GM18498 (cell line): ENCODE data around the gene TLCD3A.
A peak's percentile ranks its signal among the peaks of the same experiment; 100 is the strongest.

Experiments
- ATAC-seq: cut with Tn5 transposase; IDR thresholded peaks from one replicate; pipeline ENCODE4 v1.9.1; 2021; ENCODE audit warnings: mild to moderate bottlenecking, moderate library complexity; ENCODE audit not compliant: unreplicated experiment

TLCD3A gene

GRCh38 chr17:705863-706262 lies 26.5 kb upstream of the TLCD3A start:
- ATAC-seq = no peak

DNA sequence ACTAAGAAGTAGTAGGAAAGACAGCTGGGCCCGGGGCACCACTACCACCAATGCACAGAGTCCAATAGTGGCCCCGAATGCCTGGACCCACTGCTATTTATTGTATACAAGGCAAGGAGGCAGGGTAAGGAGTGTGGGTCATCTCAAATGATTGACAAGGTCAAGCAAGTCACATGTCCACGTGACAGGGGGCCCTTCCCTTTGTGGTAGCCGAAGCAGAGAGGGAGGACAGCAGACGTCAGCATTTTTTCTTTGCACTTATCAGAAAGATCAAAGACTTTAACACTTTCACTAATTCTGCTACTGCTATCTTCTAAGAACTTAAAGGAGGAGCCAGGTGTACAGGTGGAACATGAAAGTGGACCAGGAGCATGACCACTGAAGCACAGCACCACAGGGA lies 24.3 kb upstream of the TLCD3A start:
- no peak for ATAC-seq

DNA sequence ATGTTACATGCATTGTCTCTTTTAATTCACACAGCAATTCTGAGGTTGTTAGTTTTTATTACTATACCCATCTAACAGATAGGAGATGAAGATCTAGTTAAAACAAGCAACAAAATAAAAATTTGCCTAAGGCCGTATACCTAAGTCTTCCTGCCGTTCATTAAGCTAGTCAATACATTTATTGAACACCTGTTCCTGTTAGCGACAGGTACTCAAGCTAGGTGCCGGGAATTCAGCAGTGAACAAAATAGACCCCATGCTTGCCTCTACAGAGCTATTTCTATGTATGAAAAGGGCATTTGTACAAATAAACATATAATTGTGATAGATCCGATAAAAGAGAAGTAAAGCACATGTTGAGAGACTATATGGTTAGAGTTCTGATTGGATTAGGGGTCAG lies 14.3 kb upstream of the TLCD3A start:
- ATAC-seq = no peak

GRCh38 chr17:720706-721539 lies 11.5 kb upstream of the TLCD3A start:
- no peak for ATAC-seq

DNA sequence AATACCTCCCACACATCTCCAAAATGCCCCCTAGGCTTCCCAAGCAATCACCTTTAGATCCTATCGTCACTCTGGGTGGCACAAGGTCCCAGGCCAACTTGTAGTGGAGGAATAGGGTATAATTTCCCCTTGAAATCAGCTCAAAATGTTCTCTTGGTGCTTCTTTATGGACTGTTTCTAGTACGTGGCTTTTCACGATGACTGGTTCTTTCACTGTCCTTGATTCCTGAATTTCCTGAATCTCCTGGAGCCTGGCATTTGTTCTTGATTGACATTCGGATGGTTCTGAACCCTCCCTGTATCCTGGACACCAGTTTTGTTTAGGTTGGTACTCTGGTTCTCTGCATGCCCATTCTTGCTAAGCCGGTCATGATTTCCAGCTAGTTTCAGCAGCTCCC lies 10.9 kb upstream of the TLCD3A start:
- ATAC-seq = no peak

GRCh38 chr17:725084-725483 lies 7.3 kb upstream of the TLCD3A start:
- ATAC-seq = no peak

DNA sequence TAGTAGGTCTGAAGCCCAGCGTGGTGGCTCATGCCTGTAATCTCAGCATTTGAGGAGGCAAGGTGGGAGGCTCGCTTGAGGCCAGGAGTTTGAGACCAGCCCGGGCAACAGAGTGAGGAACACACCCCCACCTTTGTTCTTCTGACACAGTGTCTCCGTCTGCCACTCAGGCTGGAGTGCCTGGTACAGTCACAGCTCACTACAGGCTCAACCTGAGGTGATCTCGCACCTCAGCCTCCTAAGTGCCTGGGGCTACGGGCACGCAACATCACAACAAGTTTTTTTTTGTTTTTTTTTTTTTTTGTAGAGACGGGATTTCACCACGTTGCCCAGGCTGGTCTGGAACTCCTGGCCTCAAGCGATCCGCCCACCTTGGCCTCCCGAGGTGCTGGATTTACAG lies 6.7 kb upstream of the TLCD3A start:
- ATAC-seq = no peak

DNA sequence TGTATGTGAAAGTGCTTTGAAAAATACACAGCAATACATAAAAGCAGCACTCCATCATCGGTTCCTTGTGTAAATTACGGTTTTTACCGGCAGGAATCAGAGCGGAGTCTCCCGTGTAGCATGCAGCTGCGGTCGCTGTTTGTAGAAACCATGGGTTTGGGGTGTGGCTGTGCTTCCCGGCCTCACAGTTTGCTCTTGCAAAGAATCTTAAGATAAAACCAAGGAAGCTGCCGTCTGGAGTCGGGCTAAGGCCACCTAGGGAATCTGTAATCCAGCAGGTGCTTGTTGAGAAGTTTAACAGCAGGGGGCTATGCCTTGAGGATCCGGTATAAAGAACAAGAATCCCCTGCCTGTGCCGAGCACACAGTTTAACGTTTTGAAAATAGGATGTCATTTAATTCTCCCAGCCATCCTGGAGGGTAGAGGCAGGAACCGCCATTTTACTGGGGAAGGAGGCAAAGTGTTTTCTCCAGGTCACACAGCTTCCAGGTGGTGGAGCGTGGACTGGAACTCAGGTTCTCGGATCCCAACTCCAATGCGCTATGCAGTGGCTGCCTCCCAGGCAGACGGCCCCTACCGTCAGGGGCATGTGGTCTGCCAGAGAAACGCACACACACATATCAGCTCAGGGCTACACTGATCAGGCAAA lies 6.0 kb upstream of the TLCD3A start:
- ATAC-seq = no peak

- no peak for ATAC-seq
Measured at GRCh38 chr17:728911-729310, 3.5 kb upstream of the TLCD3A start.

DNA sequence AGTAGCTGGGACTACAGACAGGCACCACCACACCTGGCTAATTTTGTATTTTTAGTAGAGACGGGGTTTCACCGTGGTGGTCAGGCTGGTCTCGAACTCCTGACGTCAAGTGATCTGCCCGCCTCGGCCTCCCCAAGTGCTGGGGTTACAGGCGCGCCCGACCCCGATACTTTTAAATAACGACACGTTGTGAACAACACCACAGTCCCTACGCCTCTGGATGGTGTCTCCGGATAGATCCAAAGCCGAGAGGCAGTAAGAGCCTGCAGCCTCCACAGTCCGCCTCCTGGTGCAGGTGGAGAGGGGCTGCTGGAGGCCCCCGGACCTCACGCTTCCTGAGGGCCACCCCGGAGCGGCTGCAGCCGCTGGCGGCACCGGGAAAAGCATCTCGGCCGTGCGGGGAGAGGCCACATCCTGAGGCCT lies 741 bp upstream of the TLCD3A start:
- peak; percentile 17 for ATAC-seq

DNA sequence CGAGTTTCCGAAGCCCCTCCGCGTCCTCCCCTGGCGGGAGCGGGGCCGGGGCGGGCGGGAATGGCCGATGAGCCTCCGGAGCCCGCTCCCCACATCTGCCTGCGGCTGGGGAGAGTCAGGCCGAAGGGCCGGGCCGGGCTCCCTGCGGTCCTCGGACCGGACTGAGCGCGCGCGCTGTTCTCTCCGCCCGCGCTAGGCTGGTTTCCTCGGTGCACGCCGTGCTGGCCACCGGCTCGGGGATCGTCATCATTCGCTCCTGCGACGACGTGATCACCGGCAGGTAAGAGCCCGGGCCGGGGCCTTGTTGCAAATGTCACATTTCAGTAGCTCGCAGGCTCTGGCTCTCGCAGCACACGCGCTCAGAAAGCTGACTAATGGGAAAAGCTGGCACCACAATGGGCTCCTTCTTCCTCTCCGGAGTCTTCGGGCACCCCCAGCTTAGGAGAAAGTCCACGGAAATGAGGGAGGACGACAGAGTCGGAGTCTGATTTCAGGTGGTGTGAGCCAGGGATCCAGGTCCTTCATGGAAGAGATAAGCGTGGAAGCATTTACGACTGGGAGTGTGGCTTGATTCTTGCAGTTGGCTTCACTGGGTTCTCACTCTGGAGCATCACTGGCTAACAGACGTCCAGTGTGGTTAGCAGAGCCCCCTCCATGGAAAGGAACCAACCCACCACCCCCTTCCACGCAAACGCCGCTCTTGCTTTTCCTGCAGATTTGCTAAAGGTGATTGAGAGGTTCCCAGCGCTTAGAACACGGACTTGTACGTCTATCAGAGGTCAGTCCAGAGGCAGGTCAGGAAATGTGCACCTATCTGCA lies 715 bp downstream of the TLCD3A start:
- ATAC-seq = peak; percentile 47

DNA sequence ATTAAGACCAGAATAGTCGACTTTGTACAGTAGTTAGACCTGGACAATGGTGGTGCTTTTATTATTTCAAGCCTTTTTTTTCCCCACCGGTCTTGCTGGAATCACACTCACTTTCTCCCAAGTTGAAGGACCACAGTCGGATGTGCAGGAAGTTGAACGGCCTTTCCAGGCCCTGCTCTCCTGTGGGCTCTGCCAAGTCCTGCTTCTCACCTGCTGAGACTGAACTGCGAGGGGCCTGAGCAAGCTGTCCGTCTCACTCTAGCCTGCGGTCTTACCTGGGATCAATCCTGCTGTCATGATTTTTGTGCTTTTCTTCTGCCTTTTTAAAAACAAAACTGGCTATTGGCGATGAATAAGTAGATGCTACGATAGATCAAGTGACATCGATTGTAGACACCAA lies 1.3 kb downstream of the TLCD3A start:
- no peak for ATAC-seq

- ATAC-seq = no peak
Measured at GRCh38 chr17:737561-738113, 5.2 kb downstream of the TLCD3A start.

GRCh38 chr17:740240-741017 lies 8.0 kb downstream of the TLCD3A start:
- peak; percentile 75 for ATAC-seq

DNA sequence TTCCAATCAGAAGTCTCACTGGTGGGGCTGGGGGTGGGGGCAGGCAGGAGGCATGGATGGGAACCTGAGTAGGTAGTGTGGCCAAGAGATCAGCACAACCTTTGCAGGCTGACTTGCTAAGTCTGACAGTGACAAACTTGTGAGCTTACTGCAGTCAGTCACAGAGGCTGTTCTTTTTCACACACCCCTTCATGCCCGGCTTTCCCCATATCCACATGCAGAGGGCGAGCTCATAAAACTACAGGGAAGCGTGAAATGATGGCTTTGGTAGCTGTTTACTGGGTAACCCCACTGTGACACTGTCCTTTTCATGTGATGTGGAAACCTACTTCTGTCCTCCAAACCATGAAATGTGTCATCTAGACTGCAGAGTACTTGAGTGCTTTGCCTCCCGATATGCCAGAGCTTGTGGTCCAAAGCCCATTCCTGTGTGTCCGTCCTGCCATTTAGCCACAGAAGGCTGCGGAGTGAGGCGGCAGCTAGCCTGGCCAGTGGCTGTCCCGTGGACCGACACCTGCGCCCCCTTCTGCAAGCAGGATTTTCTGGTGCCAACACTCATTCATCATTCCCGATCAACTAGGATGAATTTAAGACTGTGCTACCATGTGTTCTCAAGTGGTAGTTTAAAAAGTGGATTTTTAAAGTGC lies 9.9 kb downstream of the TLCD3A start:
- ATAC-seq = no peak

GRCh38 chr17:743139-743538 lies 10.7 kb downstream of the TLCD3A start:
- ATAC-seq = no peak

DNA sequence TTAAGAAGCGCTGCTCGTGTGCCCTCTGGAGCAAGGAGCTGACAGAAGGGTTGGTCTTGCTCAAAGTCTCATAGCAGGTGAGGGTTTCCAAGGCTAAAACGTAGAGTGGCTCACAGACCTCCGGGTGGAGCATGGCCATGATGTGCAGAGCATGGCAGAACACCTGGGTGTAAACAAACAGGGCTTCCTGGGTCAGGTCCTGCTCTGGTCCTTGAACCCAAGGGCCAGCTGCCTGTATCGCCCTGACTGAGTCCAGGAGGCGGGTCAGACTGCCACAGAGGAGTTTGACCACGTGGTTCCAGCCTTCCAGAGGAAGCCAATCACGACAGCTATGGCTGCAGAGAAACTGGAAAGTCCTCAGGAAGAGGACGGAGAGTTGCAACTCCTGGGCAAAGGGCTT lies 12.5 kb downstream of the TLCD3A start:
- ATAC-seq = no peak

DNA sequence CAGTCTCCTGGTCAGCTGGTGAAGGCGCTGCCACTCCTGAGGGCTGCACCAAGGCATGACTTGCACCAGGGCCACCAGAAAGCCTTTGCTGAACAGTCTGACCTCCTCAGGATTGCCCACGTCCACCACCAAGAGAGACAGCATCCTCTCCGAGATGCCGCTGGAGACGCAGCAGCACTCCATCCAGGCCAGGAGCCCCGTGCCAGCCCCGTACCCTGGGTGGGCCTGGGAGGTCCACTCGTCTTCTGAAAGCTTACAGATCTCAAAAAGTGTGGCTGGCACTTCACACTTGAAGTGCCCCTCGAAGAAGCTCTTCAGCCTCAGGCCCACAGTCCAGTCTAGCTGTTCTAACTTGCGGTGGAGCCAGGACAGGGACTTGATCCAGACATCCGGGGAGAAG lies 13.0 kb downstream of the TLCD3A start:
- no peak for ATAC-seq

GRCh38 chr17:746181-746580 lies 13.8 kb downstream of the TLCD3A start:
- ATAC-seq = no peak
